Measurements from ENCODE around the gene DNAJC7. TPM values are rescaled to one million over a fixed set of nuclear protein-coding genes. Genes with fewer than 3 reads are reported as not detected.

Gene DNAJC7
- total RNA-seq, 1 experiment from 2014 or later: 147 TPM

- peaks cover 59% of the 10 kb centered on the region for H3K36me3 Mint-ChIP-seq (ENCODE audit: insufficient read depth, unreplicated experiment)
Measured at GRCh38 chr17:42019509-42020404, 2.5 kb upstream of the DNAJC7 start, which contains the start of gene NKIRAS2. Gene NKIRAS2 (plus strand): TSS chr17:42020090. CDS start chr17:42021578, 1,488 bp downstream.

GRCh38 chr17:42018988-42019387 lies 1.7 kb upstream of the DNAJC7 start:
- H3K4me3 Mint-ChIP-seq (ENCODE audit: unreplicated experiment): peak overlapping the region; percentile 88
- no peaks in the 10 kb centered on the region for H3K27me3 Mint-ChIP-seq (ENCODE audit: insufficient read depth, unreplicated experiment)
- no peak overlapping the region for H3K27ac Mint-ChIP-seq (ENCODE audit: unreplicated experiment)
- CTCF ChIA-PET: interaction anchor here (0.6 to 1.4 kb wide), 3 partner anchors 16 to 148 kb away, joined by 3 to 17 read pairs (median 6); no protein-coding TSS in a partner anchor
- POLR2A ChIA-PET: interaction anchor here (0.9 to 3.5 kb wide), 3 partner anchors 16 to 233 kb away, joined by 3 to 40 read pairs (median 27); partner anchors contain the start of genes CNP and JUP
- Histone ChIP-seq H3K4me3 (ENCODE audit: low read depth, low read length) (no peak overlapping the region), H3K36me3 (ENCODE audit: control insufficient read depth, insufficient read depth, low read length) (0 out of 2 replicates have a peak, but pooled peaks cover 6% of the 10 kb centered on the region), H3K4me1 (peaks cover 22% of the 10 kb centered on the region), H3K27me3 (replicated peaks; ENCODE audit: control insufficient read depth, insufficient read depth, low read length) (no peaks in the 10 kb centered on the region), H3K9me3 (no peaks in the 10 kb centered on the region)
- peaks cover 25% of the 10 kb centered on the region for H3K4me1 Mint-ChIP-seq (ENCODE audit: low read depth, unreplicated experiment)
- TF ChIP-seq CTCF (IDR thresholded peaks at IDR 0.05; ENCODE audit: insufficient read depth in 1 of 2, low read depth in 1 of 2, low read length in 1 of 2, severe bottlenecking in 1 of 2, unreplicated experiment in 1 of 2): no peak
- H3K36me3 Mint-ChIP-seq (ENCODE audit: insufficient read depth, unreplicated experiment): peaks cover 59% of the 10 kb centered on the region
- no peak for DNase-seq
- intact Hi-C loops (cut with micrococcal nuclease; ENCODE audit: unreplicated experiment): loop anchor here (2.0 kb wide), 1 partner anchor 100 kb away; the partner anchor contains the start of gene ACLY
- no TSS peak for BruUV-seq (replicated peaks)
- no peaks in the 10 kb centered on the region for H3K9me3 Mint-ChIP-seq (ENCODE audit: unreplicated experiment)

More at GRCh38 chr17:42019509-42020404, 2.5 kb upstream of the DNAJC7 start, which contains the start of gene NKIRAS2:
- Mint-ChIP-seq H3K4me3 (ENCODE audit: unreplicated experiment) (peak within 1 kb of the TSS; percentile 88), H3K9me3 (ENCODE audit: unreplicated experiment) (no peaks in the 10 kb centered on the region), H3K27me3 (ENCODE audit: insufficient read depth, unreplicated experiment) (no peaks in the 10 kb centered on the region), H3K27ac (ENCODE audit: unreplicated experiment) (peak within 1 kb of the TSS; percentile 91), H3K4me1 (ENCODE audit: low read depth, unreplicated experiment) (peaks cover 32% of the 10 kb centered on the region)
- CTCF ChIA-PET: interaction anchor here (0.6 to 1.5 kb wide), 13 partner anchors 9 to 175 kb away, joined by 3 to 17 read pairs (median 3); partner anchors contain the start of genes CNP, GHDC, KAT2A and ODAD4
- H3K4me3 ChIP-seq (ENCODE audit: low read depth, low read length): peak within 1 kb of the TSS; percentile 78
- H3K36me3 ChIP-seq (ENCODE audit: control insufficient read depth, insufficient read depth, low read length): 0 out of 2 replicates have a peak, but pooled peaks cover 6% of the 10 kb centered on the region
- DNase-seq: peak; percentile 97
- no TSS peak for BruUV-seq (replicated peaks)
- peak; percentile 89 to 95 for TF ChIP-seq CTCF (IDR thresholded peaks at IDR 0.05; ENCODE audit: insufficient read depth in 1 of 2, low read depth in 1 of 2, low read length in 1 of 2, severe bottlenecking in 1 of 2, unreplicated experiment in 1 of 2)
- POLR2A ChIA-PET: interaction anchor here (0.5 to 1.3 kb wide), 8 partner anchors 38 to 331 kb away, joined by 3 to 11 read pairs (median 5); partner anchors contain the start of gene EIF1
- peaks cover 29% of the 10 kb centered on the region for H3K4me1 ChIP-seq
- intact Hi-C loops (cut with micrococcal nuclease; ENCODE audit: unreplicated experiment): loop anchor here (2.0 kb wide), 1 partner anchor 101 kb away; the partner anchor contains the start of gene ACLY
- H3K27me3 ChIP-seq (replicated peaks; ENCODE audit: control insufficient read depth, insufficient read depth, low read length): no peaks in the 10 kb centered on the region
- H3K9me3 ChIP-seq: no peaks in the 10 kb centered on the region

- TF ChIP-seq CTCF (IDR thresholded peaks at IDR 0.05; ENCODE audit: insufficient read depth in 1 of 2, low read depth in 1 of 2, low read length in 1 of 2, severe bottlenecking in 1 of 2, unreplicated experiment in 1 of 2): no peak
- Mint-ChIP-seq H3K36me3 (ENCODE audit: insufficient read depth, unreplicated experiment) (peaks cover 61% of the 10 kb centered on the region), H3K4me3 (ENCODE audit: unreplicated experiment) (peak overlapping the region; percentile 88), H3K27me3 (ENCODE audit: insufficient read depth, unreplicated experiment) (no peaks in the 10 kb centered on the region), H3K9me3 (ENCODE audit: unreplicated experiment) (no peaks in the 10 kb centered on the region), H3K4me1 (ENCODE audit: low read depth, unreplicated experiment) (peaks cover 18% of the 10 kb centered on the region), H3K27ac (ENCODE audit: unreplicated experiment) (peak overlapping the region; percentile 99)
- peaks cover 15% of the 10 kb centered on the region for H3K4me1 ChIP-seq
- no peaks in the 10 kb centered on the region for H3K9me3 ChIP-seq
- intact Hi-C loops (cut with micrococcal nuclease; ENCODE audit: unreplicated experiment): loop anchor here (2.0 kb wide), 1 partner anchor 100 kb away; the partner anchor contains the start of gene ACLY
- POLR2A ChIA-PET: interaction anchor here (0.6 to 3.5 kb wide), 5 partner anchors 15 to 232 kb away, joined by 3 to 40 read pairs (median 5); partner anchors contain the start of genes ACLY, CNP and JUP
- CTCF ChIA-PET: interaction anchor here (0.6 to 1.9 kb wide), 8 partner anchors 9 to 293 kb away, joined by 3 to 6 read pairs (median 4); partner anchors contain the start of genes ODAD4 and ZNF385C
- H3K4me3 ChIP-seq (ENCODE audit: low read depth, low read length): peak overlapping the region; percentile 95
- no peaks in the 10 kb centered on the region for H3K27me3 ChIP-seq (replicated peaks; ENCODE audit: control insufficient read depth, insufficient read depth, low read length)
- no TSS peak for BruUV-seq (replicated peaks)
- 0 out of 2 replicates have a peak, but pooled peaks cover 3% of the 10 kb centered on the region for H3K36me3 ChIP-seq (ENCODE audit: control insufficient read depth, insufficient read depth, low read length)
- no peak for DNase-seq
Measured at GRCh38 chr17:42018339-42018738, 1.1 kb upstream of the DNAJC7 start.

All from Caco-2 (cell line).